ENCODE data around the gene CYP27C1. TPM values are rescaled to one million over a fixed set of nuclear protein-coding genes. Genes with fewer than 3 reads are reported as not detected.

The CYP27C1 gene
- total and polyA plus RNA-seq, 2 experiments from 2014 or later = 1.8 to 2.9 TPM

DNA sequence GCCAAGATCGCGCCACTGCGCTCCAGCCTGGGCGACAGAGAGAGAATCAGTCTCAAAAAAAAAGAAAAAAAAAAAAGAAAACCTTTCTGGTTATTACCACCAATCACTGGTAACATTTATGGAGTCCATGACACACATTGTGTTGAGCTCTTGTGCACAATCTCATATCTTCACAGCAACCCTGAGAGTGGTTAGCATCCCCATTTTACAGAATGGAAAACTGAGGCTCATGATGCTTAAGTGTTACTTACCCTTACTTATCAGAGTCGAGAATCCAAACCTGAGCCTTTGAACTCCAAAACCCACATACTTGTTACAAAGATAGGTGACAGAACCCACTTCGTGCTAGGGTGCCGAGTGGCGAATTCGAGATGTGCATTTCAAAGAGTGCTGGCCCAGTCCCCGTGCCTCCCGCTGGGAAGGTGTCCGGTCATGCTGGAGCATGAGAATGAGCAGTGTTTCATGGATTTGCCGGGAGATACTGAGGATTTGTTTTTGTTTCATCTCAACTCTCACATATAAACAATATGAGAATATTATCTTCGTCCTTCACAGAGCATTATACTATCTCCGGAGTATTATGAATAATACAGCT lies 50.9 kb downstream of the CYP27C1 start (continued):
- TF ChIP-seq, protein P1, sequence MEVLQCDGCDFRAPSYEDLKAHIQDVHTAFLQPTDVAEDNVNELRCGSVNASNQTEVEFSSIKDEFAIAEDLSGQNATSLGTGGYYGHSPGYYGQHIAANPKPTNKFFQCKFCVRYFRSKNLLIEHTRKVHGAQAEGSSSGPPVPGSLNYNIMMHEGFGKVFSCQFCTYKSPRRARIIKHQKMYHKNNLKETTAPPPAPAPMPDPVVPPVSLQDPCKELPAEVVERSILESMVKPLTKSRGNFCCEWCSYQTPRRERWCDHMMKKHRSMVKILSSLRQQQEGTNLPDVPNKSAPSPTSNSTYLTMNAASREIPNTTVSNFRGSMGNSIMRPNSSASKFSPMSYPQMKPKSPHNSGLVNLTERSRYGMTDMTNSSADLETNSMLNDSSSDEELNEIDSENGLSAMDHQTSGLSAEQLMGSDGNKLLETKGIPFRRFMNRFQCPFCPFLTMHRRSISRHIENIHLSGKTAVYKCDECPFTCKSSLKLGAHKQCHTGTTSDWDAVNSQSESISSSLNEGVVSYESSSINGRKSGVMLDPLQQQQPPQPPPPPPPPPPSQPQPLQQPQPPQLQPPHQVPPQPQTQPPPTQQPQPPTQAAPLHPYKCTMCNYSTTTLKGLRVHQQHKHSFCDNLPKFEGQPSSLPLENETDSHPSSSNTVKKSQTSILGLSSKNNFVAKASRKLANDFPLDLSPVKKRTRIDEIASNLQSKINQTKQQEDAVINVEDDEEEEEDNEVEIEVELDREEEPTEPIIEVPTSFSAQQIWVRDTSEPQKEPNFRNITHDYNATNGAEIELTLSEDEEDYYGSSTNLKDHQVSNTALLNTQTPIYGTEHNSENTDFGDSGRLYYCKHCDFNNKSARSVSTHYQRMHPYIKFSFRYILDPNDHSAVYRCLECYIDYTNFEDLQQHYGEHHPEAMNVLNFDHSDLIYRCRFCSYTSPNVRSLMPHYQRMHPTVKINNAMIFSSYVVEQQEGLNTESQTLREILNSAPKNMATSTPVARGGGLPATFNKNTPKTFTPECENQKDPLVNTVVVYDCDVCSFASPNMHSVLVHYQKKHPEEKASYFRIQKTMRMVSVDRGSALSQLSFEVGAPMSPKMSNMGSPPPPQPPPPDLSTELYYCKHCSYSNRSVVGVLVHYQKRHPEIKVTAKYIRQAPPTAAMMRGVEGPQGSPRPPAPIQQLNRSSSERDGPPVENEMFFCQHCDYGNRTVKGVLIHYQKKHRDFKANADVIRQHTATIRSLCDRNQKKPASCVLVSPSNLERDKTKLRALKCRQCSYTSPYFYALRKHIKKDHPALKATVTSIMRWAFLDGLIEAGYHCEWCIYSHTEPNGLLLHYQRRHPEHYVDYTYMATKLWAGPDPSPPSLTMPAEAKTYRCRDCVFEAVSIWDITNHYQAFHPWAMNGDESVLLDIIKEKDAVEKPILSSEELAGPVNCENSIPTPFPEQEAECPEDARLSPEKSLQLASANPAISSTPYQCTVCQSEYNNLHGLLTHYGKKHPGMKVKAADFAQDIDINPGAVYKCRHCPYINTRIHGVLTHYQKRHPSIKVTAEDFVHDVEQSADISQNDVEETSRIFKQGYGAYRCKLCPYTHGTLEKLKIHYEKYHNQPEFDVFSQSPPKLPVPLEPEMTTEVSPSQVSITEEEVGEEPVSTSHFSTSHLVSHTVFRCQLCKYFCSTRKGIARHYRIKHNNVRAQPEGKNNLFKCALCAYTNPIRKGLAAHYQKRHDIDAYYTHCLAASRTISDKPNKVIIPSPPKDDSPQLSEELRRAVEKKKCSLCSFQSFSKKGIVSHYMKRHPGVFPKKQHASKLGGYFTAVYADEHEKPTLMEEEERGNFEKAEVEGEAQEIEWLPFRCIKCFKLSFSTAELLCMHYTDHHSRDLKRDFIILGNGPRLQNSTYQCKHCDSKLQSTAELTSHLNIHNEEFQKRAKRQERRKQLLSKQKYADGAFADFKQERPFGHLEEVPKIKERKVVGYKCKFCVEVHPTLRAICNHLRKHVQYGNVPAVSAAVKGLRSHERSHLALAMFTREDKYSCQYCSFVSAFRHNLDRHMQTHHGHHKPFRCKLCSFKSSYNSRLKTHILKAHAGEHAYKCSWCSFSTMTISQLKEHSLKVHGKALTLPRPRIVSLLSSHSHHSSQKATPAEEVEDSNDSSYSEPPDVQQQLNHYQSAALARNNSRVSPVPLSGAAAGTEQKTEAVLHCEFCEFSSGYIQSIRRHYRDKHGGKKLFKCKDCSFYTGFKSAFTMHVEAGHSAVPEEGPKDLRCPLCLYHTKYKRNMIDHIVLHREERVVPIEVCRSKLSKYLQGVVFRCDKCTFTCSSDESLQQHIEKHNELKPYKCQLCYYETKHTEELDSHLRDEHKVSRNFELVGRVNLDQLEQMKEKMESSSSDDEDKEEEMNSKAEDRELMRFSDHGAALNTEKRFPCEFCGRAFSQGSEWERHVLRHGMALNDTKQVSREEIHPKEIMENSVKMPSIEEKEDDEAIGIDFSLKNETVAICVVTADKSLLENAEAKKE (CRISPR knock-in tag; IDR thresholded peaks at IDR 0.05) = no peak
- TF ChIP-seq ZNF114 (CRISPR knock-in tag; IDR thresholded peaks at IDR 0.05) (no peak), NANOG (IDR thresholded peaks at IDR 0.05; ENCODE audit: borderline replicate concordance) (no peak), JUNB (IDR thresholded peaks at IDR 0.05; ENCODE audit: unreplicated experiment) (no peak), EZH2phosphoT487 (IDR thresholded peaks at IDR 0.05; ENCODE audit: unreplicated experiment) (no peak), EZH2 (IDR thresholded peaks at IDR 0.05; ENCODE audit: low read depth, unreplicated experiment) (no peak)

DNA sequence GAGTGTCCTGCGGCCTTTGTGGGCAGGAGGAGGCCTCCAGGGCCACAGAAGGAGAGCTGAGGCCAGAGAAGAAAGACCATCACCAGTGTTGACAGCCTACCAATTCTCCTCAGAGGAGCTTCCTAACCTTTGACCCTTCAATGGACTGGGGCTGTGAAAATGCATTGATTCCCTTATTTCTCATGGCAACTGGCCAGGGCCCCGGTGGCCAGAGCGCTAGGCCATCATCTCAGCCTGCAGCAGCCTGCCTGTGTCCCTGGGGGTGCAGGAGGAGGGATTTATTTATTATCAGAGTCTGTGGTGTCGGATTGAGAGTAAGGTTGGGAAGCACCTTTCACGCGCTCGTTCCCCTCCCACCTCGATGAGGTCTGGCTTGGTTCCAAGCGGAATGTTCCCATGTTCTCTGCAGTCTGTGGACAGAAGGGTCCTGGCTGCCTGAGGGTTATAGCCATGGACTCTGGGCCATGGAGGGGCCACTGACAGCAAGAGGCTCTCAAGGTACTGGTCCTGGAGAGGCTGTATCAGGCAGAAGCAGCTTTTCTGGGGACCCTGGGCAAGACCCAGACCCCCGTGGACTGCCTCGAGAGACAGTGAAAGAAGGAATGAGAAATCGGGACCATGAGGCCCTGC lies 53.8 kb downstream of the CYP27C1 start:
- no peaks in the 10 kb centered on the region; the same call in 2 of the 3 replicates for H3K9me3 Mint-ChIP-seq
- Histone ChIP-seq H3K27ac (ENCODE audit: low read depth) (no peak overlapping the region), H3K27me3 (ENCODE audit: insufficient read depth) (no peaks in the 10 kb centered on the region), H3F3A (replicated peaks; ENCODE audit: low read depth) (no peaks in the 10 kb centered on the region), H3K4me2 (no peak overlapping the region), H3K79me2 (replicated peaks; ENCODE audit: insufficient read depth) (no peaks in the 10 kb centered on the region), H3K36me3 (ENCODE audit: insufficient read depth) (no peaks in the 10 kb centered on the region), H3K4me3 (no peak overlapping the region), H3K9me2 (ENCODE audit: insufficient read depth) (no peaks in the 10 kb centered on the region), H2AFZ (no peak overlapping the region), H3K4me1 (ENCODE audit: insufficient read depth) (no peaks in the 10 kb centered on the region), H4K20me1 (replicated peaks; ENCODE audit: insufficient read depth) (no peaks in the 10 kb centered on the region)
- no peak for ATAC-seq
- peaks cover 15% of the 10 kb centered on the region for H3K4me1 Mint-ChIP-seq
- no peak overlapping the region for H3K4me3 Mint-ChIP-seq
- no peak for DNase-seq (ENCODE audit: low spot score)
- no peak overlapping the region for H3K27ac Mint-ChIP-seq
- H3K27me3 Mint-ChIP-seq (ENCODE audit: insufficient read depth, low read depth, poor library complexity) = peaks cover 6% of the 10 kb centered on the region
- no peaks in the 10 kb centered on the region for H3K36me3 Mint-ChIP-seq (ENCODE audit: low read depth)
- TF ChIP-seq ZNF114 (CRISPR knock-in tag; IDR thresholded peaks at IDR 0.05) (no peak), POLR2AphosphoS5 (IDR thresholded peaks at IDR 0.05; ENCODE audit: low read depth) (no peak)
- TF ChIP-seq, protein P2, sequence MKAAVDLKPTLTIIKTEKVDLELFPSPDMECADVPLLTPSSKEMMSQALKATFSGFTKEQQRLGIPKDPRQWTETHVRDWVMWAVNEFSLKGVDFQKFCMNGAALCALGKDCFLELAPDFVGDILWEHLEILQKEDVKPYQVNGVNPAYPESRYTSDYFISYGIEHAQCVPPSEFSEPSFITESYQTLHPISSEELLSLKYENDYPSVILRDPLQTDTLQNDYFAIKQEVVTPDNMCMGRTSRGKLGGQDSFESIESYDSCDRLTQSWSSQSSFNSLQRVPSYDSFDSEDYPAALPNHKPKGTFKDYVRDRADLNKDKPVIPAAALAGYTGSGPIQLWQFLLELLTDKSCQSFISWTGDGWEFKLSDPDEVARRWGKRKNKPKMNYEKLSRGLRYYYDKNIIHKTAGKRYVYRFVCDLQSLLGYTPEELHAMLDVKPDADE (IDR thresholded peaks at IDR 0.05) = no peak
- TF ChIP-seq, protein P3, sequence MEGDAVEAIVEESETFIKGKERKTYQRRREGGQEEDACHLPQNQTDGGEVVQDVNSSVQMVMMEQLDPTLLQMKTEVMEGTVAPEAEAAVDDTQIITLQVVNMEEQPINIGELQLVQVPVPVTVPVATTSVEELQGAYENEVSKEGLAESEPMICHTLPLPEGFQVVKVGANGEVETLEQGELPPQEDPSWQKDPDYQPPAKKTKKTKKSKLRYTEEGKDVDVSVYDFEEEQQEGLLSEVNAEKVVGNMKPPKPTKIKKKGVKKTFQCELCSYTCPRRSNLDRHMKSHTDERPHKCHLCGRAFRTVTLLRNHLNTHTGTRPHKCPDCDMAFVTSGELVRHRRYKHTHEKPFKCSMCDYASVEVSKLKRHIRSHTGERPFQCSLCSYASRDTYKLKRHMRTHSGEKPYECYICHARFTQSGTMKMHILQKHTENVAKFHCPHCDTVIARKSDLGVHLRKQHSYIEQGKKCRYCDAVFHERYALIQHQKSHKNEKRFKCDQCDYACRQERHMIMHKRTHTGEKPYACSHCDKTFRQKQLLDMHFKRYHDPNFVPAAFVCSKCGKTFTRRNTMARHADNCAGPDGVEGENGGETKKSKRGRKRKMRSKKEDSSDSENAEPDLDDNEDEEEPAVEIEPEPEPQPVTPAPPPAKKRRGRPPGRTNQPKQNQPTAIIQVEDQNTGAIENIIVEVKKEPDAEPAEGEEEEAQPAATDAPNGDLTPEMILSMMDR (conservative IDR thresholded peaks at IDR 0.05; ENCODE audit: low read depth in 2 of 2) = no peak
- TF ChIP-seq, protein P4, sequence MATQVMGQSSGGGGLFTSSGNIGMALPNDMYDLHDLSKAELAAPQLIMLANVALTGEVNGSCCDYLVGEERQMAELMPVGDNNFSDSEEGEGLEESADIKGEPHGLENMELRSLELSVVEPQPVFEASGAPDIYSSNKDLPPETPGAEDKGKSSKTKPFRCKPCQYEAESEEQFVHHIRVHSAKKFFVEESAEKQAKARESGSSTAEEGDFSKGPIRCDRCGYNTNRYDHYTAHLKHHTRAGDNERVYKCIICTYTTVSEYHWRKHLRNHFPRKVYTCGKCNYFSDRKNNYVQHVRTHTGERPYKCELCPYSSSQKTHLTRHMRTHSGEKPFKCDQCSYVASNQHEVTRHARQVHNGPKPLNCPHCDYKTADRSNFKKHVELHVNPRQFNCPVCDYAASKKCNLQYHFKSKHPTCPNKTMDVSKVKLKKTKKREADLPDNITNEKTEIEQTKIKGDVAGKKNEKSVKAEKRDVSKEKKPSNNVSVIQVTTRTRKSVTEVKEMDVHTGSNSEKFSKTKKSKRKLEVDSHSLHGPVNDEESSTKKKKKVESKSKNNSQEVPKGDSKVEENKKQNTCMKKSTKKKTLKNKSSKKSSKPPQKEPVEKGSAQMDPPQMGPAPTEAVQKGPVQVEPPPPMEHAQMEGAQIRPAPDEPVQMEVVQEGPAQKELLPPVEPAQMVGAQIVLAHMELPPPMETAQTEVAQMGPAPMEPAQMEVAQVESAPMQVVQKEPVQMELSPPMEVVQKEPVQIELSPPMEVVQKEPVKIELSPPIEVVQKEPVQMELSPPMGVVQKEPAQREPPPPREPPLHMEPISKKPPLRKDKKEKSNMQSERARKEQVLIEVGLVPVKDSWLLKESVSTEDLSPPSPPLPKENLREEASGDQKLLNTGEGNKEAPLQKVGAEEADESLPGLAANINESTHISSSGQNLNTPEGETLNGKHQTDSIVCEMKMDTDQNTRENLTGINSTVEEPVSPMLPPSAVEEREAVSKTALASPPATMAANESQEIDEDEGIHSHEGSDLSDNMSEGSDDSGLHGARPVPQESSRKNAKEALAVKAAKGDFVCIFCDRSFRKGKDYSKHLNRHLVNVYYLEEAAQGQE (IDR thresholded peaks at IDR 0.05; ENCODE audit: unreplicated experiment) = no peak

All from GM23338 (cell line).